Loucy (cell line): Measurements from ENCODE around the gene AZI2.

Experiments
- CTCF ChIP-seq: fragments of 200-600 bp; sonication (generic); conservative IDR thresholded peaks from 2 replicates; pipeline ENCODE4 v1.5.1; 2014; ENCODE audit warnings: mild to moderate bottlenecking, antibody characterized with exemption, low read length
- EZH2phosphoT487 ChIP-seq: fragments of 200-600 bp; IDR thresholded peaks from 2 replicates; pipeline ENCODE4 v1.6.1; 2018; ENCODE audit warnings: antibody characterized with exemption, mild to moderate bottlenecking, moderate library complexity, borderline replicate concordance

- TF ChIP-seq CTCF (no peak), EZH2phosphoT487 (no peak)
Observed at GRCh38 chr3:28335246-28335645, 13.4 kb downstream of the AZI2 start.
